Activated naive CD4-positive, alpha-beta T cell (primary cell): ENCODE results near the gene BNC1.

Source experiments
- DNase-seq, 4 experiments: peaks; one replicate each; lab custom pipeline; 2025; lab: John Stamatoyannopoulos, UW

The BNC1 gene, protein sequence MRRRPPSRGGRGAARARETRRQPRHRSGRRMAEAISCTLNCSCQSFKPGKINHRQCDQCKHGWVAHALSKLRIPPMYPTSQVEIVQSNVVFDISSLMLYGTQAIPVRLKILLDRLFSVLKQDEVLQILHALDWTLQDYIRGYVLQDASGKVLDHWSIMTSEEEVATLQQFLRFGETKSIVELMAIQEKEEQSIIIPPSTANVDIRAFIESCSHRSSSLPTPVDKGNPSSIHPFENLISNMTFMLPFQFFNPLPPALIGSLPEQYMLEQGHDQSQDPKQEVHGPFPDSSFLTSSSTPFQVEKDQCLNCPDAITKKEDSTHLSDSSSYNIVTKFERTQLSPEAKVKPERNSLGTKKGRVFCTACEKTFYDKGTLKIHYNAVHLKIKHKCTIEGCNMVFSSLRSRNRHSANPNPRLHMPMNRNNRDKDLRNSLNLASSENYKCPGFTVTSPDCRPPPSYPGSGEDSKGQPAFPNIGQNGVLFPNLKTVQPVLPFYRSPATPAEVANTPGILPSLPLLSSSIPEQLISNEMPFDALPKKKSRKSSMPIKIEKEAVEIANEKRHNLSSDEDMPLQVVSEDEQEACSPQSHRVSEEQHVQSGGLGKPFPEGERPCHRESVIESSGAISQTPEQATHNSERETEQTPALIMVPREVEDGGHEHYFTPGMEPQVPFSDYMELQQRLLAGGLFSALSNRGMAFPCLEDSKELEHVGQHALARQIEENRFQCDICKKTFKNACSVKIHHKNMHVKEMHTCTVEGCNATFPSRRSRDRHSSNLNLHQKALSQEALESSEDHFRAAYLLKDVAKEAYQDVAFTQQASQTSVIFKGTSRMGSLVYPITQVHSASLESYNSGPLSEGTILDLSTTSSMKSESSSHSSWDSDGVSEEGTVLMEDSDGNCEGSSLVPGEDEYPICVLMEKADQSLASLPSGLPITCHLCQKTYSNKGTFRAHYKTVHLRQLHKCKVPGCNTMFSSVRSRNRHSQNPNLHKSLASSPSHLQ

DNA sequence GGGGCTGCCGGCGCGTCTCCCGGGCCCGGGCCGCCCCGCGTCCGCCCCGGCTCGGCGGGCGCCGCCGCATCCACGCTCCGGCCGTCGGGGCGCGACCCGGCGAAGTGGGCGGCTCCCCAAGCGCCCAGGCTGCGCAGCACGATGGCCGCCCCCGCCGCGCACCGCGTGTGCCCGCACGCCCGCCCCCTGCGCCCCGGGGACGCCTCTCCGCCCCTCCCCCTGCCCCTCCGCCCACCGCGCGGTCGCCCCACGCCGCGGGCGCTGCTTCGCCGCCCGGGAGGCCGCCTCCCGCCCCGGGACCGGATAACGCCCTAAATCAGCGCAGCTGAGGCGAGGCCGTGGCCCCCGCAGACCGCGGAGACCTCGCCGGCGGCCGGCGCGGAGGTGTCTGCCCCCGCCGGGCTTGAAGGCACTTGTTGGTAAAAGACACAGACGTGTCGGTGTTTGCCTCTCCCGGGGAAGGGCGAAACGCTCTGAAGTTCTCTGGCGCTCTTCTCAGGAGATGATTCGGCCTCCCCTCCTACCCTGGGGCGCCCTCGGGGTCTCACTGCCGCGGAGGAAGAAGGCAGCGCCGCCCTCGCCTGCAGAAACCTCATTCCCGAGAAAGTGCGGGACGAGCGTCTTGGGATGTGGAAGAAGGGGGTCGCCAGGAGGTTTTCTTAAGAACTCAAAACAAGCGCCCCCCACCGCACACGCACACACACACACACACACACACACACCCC, at the start of gene BNC1:
BNC1 (minus strand) TSS at position 106 of the 725 bp plus-strand sequence; CDS start at position 70, 36 bp downstream.
- DNase-seq = no peak

- no peak for DNase-seq
Measured at GRCh38 chr15:83327041-83327440, 42.6 kb upstream of the BNC1 start.

DNA sequence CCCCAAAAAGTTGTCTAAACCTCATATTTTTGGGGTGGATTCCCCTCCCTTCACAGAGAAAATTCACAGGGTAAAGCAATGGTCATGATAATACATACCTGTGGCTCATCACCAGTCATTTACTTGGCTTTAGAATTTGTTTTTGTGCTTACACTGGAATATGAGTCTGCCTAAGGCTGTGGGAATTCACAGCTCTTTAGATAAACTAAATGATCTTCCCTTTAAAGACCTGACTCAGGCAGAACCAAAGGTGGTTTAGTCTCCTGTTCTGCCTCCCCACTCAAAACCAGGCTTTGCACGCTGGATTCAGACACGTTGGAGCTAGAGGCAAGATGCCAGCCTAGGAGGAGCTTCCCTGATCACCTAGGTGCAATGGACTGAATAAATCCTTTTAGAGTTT, 40.3 kb upstream of the BNC1 start:
- no peak for DNase-seq

GRCh38 chr15:83323296-83323711, 38.8 kb upstream of the BNC1 start:
- no peak for DNase-seq

GRCh38 chr15:83322691-83323090, 38.2 kb upstream of the BNC1 start:
- DNase-seq = no peak

DNA sequence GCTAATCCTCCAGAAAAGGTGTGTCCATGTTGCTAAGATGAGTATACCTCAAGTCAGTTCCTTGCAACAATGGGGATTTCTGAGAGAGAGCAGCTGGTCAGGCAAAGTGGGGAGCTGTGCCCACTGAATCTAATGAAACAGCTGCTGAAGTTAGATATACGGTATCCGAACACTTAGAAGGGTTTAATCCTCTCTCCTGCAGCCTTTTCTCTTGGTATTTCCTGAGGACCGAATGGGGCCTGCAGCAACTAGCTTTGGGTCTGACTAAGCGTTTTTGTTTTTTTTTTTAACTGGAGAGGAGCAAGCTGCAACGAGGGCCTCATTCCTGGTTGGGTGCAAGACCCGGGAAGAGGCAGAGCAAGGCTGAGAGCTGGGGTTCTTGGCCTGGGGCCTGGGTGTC, 37.6 kb upstream of the BNC1 start:
- no peak for DNase-seq

- DNase-seq = no peak
Measured at GRCh38 chr15:83320844-83321243, 36.4 kb upstream of the BNC1 start.

DNA sequence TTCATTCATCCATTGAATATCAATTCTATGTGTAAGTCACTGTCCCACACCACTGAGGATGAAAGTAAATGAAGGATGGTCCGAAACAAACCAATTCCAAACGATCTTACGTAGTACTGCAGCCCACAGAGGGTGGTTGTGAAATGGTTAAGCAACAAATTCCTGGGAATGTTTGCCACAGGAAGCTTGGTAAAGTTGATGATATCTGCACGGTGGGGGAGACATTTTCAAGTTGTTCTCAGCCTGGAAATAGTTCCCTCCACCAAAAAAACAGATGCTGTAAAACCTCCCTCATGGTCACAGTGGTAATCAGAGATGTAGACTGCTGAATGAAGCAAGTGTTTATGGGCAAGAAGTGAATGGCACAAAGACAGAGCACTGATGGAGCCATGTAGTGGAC, 35.9 kb upstream of the BNC1 start:
- no peak for DNase-seq

DNA sequence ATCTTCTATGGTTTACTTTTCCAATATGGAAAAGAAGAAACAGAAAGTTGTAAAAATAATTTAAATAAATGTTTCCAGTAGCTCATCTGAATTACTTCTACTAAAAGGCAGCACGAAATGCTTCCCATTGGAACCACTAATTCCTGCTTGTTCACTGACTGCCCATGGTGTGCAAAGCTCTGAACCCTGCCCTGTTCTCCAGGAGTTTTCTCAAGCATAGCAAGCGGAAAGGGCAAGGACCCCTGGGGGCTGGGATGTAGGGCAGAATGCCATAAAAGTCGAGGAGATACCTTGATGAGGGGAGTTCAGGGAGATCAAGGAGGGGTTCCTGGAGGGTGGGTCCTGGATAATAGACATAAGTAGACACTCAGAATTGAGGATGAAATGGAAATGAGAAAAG, 35.3 kb upstream of the BNC1 start:
- DNase-seq = no peak

DNA sequence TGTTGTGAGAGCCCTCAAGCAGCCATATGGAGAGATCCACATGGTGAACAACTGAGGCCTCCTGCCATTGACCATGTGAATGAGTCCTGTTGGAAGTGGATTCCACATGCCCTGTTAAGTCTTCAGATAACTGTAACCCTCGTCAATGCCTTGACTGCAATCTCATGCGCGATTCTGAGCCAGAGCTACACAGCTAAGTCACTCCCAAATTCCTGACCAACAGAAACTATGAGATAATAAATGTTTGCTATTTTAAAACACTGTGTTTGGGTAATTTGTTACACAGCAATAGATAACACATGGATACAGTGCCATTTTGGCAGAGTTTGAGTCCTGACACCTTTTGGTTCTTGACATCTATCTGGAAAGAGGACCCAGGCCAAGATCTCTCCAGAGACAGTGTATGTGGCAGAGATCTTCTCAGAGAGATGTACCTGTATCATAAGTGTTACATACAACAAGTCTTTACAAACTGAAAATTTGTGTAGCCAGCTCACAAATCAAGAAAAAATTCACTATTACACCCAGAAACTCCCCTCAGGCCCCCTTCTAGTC, 34.5 kb upstream of the BNC1 start:
- DNase-seq = no peak

- no peak for DNase-seq
Measured at GRCh38 chr15:83318036-83318435, 33.6 kb upstream of the BNC1 start.

- DNase-seq = no peak
Measured at GRCh38 chr15:83312071-83312470, 27.6 kb upstream of the BNC1 start.

- no peak for DNase-seq
Measured at GRCh38 chr15:83310521-83311456, 26.3 kb upstream of the BNC1 start.

- DNase-seq = no peak
Measured at GRCh38 chr15:83308671-83309070, 24.2 kb upstream of the BNC1 start.

DNA sequence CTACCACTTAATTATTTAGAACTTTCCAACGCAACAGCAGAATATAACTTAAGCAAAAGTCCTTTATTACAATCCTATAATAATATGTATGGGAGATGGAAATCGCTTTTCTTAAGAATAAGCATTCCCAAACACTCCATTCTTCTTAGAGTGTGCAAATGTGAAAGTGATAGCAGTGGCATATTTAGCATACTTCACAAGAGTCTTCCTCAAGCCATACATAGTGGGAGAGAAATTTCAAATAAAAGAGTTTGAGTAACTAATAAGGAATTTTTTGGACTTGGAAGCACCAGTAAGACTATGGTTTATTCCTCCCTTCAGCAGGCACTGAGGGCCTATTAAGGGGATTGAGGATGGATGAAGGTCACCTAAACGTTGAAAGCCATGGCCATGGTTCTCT, 22.1 kb upstream of the BNC1 start:
- no peak for DNase-seq

DNA sequence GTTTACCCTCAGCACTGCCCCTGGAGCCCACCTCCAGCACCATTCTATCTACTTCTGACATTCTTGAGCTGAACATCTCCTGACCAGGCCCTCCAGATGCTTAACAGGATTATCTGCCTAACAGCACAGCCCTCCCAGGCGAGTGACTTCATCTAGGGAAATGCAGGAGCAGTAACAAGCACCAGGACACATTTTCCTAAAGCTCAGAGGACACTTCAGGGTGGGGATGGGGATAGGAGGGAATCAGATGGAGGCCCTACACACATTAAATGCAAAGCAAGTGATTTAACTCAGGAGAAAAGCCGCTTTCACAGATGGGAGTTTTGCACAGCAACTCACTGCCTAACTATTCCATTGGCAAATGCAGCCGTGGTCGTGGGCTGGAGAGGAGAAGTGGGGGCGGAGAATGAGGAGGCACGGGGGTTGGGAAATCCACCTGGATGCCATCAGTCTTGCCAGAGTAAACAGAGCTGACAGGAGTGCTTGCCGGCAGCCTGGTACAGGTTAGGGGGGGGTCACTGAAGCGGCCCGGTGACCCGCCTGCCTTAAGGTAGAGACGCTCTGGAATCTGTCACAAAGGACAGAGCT, 21.3 kb upstream of the BNC1 start:
- no peak for DNase-seq

GRCh38 chr15:83304861-83305703, 20.6 kb upstream of the BNC1 start:
- no peak for DNase-seq

- DNase-seq = no peak
Measured at GRCh38 chr15:83303535-83303934, 19.1 kb upstream of the BNC1 start.

DNA sequence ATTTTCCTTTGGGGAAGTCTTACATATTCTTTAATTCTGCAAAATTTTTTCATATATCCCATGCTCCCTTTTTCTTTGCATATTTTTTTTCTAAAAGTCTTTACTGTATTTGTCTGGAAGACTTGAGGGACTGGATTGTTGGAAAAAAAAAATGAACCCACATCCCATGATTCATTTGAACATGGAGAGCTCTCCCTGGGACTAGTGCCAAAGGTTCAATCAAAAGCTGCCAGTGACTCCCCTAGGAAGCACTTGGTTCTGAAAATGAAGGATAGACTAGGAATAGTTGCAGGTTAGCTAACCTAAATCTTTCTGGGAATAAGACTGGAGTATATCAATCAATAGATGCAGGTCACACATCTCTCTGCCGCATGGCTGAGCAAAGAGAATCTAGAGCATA, 16.4 kb upstream of the BNC1 start:
- no peak for DNase-seq
